SK-N-SH treated with all-trans-retinoic acid at 6 μM for 48 hours (cell line): ENCODE measurements around the gene TNS4.

Source experiments
- BACH2 ChIP-seq: fragments of 250-450 bp; sonication (Bioruptor Pico); IDR thresholded peaks from 2 replicates; pipeline ENCODE4 v1.9.0; 2021; ENCODE audit warnings: mild to moderate bottlenecking, borderline replicate concordance
- CSDC2 ChIP-seq: fragments of 250-450 bp; sonication (Bioruptor Pico); IDR thresholded peaks from 2 replicates; pipeline ENCODE4 v1.5.0; 2020; ENCODE audit warnings: mild to moderate bottlenecking, moderate library complexity
- CSRNP3 ChIP-seq: fragments of 250-450 bp; sonication (Bioruptor Pico); IDR thresholded peaks from 2 replicates; pipeline ENCODE4 v1.5.1; 2021; ENCODE audit warnings: mild to moderate bottlenecking, moderate library complexity
- PATZ1 ChIP-seq: fragments of 250-450 bp; sonication (Bioruptor Pico); IDR thresholded peaks from 2 replicates; pipeline ENCODE4 v1.8.0; 2020; ENCODE audit warnings: mild to moderate bottlenecking, moderate library complexity, borderline replicate concordance
- RARB ChIP-seq: fragments of 250-450 bp; sonication (Bioruptor Pico); IDR thresholded peaks from 2 replicates; pipeline ENCODE4 v1.8.0; 2021; ENCODE audit warnings: mild to moderate bottlenecking, moderate library complexity
- ZFP30 ChIP-seq: fragments of 450-650 bp; formaldehyde crosslinking; IDR thresholded peaks from 2 replicates; pipeline ENCODE4 v1.5.0; 2022; ENCODE audit warnings: mild to moderate bottlenecking, moderate library complexity
- TF ChIP-seq, protein P1 (sequence below): fragments of 250-450 bp; sonication (Bioruptor Pico); IDR thresholded peaks from 2 replicates; pipeline ENCODE4 v1.5.1; 2020; ENCODE audit warnings: low read depth, mild to moderate bottlenecking, moderate library complexity
- TF ChIP-seq, protein P2 (sequence below): fragments of 250-450 bp; sonication (Bioruptor Pico); IDR thresholded peaks from 2 replicates; pipeline ENCODE4 v1.5.0; 2020; ENCODE audit warnings: mild to moderate bottlenecking, moderate library complexity

DNA sequence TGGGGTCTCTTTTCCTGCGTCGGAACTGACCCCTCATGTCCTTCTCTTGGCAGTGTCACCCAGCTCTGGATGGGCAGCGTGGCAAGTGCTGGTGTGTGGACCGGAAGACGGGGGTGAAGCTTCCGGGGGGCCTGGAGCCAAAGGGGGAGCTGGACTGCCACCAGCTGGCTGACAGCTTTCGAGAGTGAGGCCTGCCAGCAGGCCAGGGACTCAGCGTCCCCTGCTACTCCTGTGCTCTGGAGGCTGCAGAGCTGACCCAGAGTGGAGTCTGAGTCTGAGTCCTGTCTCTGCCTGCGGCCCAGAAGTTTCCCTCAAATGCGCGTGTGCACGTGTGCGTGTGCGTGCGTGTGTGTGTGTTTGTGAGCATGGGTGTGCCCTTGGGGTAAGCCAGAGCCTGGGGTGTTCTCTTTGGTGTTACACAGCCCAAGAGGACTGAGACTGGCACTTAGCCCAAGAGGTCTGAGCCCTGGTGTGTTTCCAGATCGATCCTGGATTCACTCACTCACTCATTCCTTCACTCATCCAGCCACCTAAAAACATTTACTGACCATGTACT, 44.9 kb downstream of the TNS4 start:
- TF ChIP-seq, protein P1, sequence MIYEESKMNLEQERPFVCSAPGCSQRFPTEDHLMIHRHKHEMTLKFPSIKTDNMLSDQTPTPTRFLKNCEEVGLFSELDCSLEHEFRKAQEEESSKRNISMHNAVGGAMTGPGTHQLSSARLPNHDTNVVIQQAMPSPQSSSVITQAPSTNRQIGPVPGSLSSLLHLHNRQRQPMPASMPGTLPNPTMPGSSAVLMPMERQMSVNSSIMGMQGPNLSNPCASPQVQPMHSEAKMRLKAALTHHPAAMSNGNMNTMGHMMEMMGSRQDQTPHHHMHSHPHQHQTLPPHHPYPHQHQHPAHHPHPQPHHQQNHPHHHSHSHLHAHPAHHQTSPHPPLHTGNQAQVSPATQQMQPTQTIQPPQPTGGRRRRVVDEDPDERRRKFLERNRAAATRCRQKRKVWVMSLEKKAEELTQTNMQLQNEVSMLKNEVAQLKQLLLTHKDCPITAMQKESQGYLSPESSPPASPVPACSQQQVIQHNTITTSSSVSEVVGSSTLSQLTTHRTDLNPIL = no peak
- TF ChIP-seq PATZ1 (no peak), RARB (CRISPR knock-in tag) (no peak), ZFP30 (CRISPR knock-in tag) (no peak), CSDC2 (CRISPR knock-in tag) (no peak), CSRNP3 (CRISPR knock-in tag) (no peak), BACH2 (CRISPR knock-in tag) (no peak)
- TF ChIP-seq, protein P2, sequence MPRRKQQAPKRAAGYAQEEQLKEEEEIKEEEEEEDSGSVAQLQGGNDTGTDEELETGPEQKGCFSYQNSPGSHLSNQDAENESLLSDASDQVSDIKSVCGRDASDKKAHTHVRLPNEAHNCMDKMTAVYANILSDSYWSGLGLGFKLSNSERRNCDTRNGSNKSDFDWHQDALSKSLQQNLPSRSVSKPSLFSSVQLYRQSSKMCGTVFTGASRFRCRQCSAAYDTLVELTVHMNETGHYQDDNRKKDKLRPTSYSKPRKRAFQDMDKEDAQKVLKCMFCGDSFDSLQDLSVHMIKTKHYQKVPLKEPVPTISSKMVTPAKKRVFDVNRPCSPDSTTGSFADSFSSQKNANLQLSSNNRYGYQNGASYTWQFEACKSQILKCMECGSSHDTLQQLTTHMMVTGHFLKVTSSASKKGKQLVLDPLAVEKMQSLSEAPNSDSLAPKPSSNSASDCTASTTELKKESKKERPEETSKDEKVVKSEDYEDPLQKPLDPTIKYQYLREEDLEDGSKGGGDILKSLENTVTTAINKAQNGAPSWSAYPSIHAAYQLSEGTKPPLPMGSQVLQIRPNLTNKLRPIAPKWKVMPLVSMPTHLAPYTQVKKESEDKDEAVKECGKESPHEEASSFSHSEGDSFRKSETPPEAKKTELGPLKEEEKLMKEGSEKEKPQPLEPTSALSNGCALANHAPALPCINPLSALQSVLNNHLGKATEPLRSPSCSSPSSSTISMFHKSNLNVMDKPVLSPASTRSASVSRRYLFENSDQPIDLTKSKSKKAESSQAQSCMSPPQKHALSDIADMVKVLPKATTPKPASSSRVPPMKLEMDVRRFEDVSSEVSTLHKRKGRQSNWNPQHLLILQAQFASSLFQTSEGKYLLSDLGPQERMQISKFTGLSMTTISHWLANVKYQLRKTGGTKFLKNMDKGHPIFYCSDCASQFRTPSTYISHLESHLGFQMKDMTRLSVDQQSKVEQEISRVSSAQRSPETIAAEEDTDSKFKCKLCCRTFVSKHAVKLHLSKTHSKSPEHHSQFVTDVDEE = no peak
